ENCODE data around the gene TUT1.
"Not testable (repeated sequence)": the region's sequence is repeated elsewhere in the genome, so short reads cannot be mapped to it uniquely, and the experiment has no call there.

Gene TUT1

DNA sequence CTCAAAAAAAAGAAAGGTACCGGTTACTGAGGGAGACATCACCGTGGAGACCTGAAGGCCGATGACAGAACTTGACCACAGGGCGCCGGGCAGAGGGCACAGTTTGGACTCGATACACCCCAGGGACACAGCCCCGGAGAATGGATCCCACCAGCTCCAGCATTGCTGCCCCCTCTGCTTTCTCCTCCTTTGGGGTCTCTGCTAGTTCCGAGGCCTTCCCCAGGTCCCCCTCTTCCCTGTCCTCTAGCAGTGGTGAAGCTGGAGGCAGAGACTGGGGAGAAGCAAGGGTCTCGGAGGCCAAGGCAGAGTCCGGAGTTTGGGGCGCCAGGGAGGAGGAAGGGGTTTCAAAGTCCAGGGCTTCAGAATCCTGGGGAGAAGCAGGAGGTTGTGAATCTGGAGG is 12.8 kb downstream of the TUT1 start:
- no peak for DNase-seq (ENCODE audit: low read depth in 2 of 2)

DNA sequence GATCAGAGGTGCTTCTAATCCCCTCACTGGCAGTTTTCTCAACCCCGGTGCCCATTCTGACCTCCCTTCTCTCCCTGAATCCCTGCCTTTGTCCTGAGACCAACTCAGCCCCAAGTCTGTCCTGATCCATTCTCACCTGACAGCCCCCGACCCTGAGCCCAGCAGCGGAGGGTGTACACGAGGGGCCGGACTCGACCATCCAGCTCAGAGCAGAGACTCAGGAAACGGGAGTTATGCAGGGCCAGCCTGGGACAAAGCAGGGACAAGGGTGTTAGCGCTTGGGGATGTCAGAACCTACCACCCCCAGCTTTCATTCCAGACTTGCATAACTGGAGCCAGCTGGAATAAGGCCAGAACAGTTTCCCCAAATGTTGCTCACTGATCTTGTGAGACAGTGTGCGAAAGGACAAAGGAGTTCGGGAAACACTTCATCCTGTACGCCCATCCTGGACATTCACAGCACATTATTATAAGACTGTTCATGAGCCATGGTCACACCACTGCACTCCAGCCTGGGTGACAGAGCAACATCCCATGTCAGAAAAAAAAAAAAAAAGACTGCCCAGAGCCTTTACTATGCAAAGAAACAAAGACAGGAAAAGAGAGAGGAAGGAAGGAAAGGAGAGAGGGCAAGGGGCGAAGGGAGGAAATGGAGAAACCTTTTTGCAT is 14.1 kb downstream of the TUT1 start:
- DNase-seq (ENCODE audit: low read depth in 2 of 2): no peak

DNA sequence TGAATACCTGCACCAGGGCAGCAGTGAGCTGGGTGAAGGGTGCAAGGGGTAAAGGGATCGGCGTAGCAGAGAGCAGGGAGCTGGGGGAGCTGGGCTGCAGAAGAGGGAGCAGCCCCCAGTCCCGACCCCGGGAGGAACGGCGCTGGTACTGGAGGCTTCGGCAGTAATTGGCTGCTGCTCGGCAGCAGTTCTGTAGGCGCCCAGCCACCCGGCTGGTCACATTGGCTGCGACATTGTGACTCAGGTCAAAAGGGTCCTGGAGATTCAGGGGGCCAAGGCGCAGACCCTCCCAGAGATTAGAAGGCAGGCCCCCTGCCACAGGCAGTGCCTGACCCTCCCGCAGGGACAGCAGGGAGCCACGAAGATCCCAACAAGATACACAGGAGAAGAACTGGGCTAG is 15.5 kb downstream of the TUT1 start:
- no peak for DNase-seq (ENCODE audit: low read depth in 2 of 2)

DNA sequence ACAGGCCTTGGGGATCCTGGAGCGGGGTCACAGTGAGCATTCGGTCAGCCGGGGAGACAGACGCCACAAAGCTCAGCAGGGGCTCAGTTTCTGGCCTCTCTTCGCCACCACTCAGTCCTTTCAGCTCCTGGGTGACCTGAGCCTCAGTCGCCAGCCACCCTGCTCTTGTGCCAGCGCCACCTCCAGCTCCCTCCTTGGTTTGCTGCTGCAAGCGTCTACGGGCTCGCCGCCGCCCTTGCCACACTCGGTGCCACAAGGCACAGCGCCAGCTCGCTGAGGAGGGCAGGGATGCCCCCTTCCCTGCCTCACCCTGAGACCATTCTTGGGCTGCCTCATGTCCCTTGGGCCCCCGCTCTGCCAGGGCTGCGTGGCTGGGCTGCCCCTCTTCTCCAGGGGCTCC is 16.2 kb downstream of the TUT1 start:
- no peak for DNase-seq (ENCODE audit: low read depth in 2 of 2)

DNA sequence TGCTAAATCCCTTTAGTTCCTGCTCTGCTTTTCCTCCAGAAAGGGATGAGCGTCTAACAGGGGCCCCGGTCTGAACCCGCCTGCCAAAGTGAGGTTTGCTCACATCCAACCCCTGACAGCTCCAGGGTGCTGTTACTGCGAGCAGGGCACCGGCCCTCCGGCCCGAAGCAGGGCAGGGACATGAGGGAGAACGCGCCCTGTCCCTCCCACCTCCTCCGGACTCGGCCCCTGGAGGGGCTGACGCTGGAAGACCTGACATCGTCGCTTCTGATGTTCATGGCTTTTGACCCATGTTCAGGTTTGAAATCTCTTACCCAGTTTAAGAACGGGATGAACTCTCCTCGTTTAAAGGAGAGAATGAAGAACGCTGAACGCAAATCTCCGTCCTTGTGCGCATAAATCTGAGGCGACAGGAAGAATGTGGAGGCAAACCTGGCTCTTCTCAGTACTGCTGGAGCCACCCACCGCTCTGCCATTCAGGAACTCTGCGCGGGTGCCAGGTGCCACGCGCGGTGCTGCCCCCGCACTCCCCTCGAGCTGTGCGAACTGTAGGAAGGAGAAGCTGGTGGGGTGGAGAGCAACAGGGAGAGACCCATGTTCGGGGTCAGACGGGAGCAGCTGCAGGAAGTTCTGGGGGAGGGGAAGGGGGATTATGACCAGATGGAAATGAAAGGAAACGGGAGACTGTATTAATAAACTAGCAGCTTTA is 16.8 kb downstream of the TUT1 start:
- no peak for DNase-seq (ENCODE audit: low read depth in 2 of 2)

DNA sequence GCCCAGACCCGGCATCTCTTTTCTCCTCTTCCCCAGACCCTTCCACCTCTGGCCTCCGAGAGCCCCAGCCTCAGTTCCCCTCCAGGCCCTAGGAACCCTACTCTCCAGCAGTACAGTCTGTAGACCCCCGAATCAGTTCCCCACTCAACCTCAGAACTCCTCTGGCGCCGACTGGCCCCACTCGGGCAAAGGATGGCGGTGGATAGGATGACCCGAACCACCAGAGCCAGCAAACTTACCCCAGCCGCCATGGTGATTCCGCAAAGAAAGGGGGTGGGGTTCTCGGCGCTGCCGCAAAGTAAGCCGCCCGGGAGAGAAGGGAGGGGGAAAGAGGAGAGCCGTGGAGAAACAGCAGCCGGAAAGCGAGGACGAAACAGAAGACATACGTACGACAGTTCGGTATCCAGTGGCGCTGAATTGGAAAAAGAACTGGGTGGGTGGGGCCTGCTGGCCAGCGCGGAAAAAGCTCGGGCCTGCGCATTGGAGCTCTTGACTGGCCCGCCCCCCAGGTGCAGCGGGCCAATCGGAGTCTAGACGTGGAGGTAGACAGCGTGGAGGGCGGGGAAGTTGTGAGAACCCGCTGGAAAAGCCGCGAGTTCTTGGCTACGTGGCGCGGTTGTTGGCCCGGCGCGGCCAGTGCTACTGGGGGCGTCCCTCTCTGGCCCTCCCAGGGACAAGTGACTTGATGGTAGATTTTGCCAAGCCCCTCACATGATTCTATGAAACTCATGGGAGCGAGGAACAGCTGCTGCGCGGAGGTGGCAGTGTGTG is 17.5 kb downstream of the TUT1 start, which contains the start of gene EEF1G:
Gene EEF1G, minus strand, starts transcription at position 300 of the 771 bp plus-strand sequence. Its CDS starts 49 bp downstream, at position 251.
- peak; percentile 98 for DNase-seq (ENCODE audit: low read depth in 2 of 2)

DNA sequence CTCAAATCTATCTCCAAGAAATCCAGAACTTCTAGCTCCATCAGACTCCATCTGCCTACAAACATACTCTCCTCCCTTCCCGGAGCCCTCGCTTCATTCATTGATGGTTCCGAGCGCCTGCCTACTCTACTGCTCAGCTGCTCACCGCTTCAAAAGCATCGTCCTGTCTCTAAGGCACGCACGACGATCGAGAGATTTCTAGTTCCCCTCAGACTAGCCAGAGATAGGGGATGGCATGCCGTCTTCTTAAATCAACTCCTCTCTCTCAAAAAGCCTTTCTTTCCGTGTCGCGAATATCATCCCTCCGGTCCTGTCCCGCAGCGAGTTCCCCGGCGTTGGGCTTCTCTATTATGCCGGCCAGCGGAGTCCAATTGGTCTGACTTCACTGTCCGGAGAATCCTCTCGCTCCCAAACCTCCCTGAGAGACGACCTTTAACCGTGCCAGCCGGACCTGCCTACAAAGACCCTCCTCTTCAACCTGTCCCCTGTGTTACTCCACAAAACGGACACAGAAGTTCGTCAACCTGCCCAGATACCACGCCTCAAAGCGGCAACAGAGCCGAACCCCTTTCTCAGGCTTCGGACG is 18.2 kb downstream of the TUT1 start:
- DNase-seq (ENCODE audit: low read depth in 2 of 2): no peak

DNA sequence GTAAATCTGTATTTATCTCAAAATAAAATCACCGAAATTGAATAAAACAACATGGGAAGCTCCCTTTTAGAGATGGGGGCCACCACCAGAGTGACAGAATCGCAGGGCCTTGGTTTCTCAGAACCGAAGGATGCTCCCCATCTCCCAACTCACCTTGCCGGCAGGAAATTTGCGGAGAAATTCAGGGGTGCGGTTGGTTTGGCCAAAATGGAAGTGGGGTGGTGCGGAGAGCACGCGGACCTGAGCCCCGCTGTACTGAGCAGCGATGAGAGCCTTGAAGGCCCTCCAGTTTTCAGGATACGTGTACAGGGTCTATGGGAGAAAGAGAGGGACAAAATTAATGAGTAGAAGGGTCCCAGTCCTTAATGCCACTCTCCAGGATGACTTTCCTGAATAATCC is 18.9 kb downstream of the TUT1 start:
- no peak for DNase-seq (ENCODE audit: low read depth in 2 of 2)

DNA sequence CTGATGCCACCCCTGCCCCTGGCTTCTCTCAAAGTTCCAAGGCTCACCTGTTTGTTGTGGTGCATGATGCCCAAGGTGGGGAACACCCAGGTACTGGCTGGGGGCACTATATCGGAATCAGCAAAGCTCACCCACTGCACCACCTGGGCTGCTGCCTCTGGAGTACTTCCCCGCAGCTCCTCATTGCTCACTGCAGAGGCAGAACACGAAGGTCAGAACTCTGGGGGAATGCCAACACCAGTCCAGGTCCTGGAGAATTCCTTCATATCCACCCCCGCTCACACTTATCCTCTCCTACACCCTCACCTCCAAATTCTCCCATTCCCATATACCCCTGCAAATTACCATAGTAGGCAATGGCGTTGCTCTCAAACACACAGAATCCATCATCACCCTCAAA is 19.8 kb downstream of the TUT1 start:
- DNase-seq (ENCODE audit: low read depth in 2 of 2): not testable (repeated sequence)

DNA sequence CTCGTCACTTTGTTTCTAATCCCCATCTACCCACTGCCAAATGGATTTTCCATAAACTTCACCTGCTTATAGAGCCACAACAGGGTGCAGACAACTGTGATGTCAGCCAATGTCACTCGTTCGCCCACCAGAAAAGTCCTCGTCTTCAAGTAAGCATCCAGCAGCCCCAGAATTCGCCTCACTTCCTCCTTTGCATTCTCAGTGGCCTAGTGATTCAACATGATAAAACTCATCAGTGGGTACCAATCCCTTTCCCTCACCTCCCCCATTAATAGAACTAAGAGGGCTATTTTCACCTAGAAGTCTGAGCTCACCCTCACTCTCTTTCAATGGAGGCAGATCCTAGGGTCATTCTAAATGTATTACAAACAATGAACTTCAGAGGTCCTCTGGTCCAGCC is 20.4 kb downstream of the TUT1 start:
- DNase-seq (ENCODE audit: low read depth in 2 of 2): not testable (repeated sequence)

DNA sequence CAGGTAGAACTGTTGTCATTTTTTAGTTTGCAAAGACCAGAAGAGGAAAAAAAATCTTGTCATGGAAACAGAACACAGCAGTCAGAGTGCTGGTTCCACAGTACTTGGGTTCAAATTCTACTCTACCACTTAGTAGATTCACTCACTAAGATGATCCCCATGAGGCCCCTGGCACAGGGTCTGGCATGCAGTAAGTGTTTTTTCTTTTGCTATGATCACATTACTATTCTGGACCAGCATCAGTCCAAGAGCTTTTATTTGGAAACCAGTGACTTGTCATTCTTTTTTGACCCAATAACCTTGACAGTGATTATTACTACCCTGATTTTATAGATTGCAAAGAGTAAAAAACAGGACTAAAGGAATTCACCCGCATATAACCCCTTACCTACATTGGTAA is 21.7 kb downstream of the TUT1 start:
- no peak for DNase-seq (ENCODE audit: low read depth in 2 of 2)

DNA sequence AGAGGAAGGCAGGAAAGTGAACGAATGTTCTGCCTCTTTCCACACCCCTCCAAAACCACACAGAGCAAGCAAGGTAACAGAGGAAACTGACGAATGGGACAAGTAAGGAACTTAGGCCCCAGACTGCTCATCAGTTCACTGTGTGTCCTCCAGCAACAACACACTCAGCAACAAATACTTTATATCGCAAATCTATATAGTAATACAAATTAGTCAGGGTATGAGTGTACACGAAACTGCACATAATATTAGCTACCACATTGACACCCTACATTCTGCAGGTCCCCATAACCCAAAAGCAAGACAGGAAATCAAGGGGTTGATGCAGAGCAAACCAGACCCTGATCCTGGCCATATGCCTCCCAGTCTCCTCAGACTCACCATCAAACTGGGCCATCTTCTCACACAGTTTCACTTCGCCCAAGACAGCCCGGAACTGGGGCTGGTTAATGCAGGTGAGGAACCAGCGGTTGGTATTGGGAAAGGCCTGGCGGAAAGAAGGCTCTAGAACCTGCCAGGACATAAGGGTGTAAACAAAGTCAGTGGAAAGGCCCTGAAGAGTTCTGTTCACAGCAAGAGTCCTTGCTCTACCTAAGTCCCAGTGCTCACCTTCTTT is 24.2 kb downstream of the TUT1 start:
- DNase-seq (ENCODE audit: low read depth in 2 of 2): no peak

DNA sequence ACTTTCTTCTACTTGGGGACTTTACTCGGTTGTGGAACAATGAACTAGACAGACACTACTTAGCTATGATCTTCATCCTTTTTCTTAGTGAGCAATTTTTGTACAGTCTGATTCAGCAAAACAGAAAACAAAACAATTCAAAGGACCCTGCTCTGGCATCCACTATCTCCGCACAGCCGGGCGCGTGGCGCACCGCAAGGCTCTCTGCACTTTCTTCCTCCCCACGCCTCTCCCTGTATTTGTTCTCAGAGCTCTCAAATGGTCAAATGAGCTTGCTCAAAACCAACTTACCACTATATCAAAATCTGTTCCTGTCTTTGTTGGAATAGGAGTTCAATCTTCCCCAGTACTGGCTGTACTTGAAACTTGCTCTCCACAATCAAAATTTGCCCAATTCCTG is 25.1 kb downstream of the TUT1 start:
- DNase-seq (ENCODE audit: low read depth in 2 of 2): no peak

DNA sequence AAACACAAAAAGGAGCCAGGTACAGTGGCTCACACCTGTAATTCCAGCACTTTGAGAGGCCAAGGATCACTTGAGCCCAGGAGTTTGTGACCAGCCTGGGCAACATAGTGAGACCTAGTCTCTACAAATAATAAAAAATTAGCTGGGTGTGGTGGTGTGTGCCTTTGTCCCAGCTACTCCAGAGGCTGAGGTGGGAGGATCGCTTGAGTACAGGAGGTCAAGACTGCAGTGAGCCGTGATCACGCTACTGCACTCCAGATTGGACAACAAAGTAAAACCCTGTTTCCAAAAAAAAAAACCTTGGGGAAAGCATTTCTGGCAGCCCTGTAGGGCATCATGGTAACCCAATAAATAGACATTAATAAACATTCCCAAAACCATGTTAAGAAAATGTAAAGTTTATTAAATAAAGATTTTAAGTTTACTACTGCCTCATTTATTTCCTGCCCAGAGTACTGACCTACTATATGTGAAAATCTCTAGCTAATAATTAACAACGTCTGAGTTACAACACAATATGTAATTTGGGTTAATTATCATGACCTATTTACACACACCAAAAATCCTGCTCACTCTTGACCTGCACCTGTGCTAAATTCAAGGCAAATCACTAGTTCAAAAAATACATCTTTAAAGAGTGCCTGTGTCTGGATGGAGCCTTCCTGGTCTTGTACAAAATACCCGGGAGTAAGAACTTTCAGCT is 26.1 kb downstream of the TUT1 start:
- no peak for DNase-seq (ENCODE audit: low read depth in 2 of 2)

DNA sequence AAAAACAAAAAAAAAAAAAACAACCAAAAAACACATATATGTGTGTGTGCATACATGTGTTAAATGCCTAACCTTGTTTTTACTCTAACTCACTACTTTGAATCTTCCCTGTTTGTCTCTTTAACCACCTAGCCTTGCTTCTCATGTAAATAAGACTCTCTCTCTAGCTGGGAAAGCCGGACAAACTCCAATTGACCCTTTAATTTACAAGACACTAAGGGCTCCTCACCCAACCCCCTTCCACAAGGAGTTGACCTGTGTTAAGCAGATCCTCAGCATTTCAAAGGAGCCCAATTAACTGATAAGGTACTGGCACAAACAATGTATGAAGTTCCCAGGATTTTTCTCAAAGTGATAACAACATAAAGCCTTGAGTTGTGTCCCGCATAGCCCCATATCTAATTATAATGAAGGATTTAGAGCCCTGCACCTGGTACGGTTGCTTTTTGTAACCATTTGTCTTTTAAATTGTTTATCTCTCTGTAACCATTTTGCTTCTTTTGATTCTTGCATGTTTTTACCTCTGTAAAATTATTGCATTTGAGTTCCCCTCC is 29.6 kb downstream of the TUT1 start:
- not testable (repeated sequence) for DNase-seq (ENCODE audit: low read depth in 2 of 2)

DNA sequence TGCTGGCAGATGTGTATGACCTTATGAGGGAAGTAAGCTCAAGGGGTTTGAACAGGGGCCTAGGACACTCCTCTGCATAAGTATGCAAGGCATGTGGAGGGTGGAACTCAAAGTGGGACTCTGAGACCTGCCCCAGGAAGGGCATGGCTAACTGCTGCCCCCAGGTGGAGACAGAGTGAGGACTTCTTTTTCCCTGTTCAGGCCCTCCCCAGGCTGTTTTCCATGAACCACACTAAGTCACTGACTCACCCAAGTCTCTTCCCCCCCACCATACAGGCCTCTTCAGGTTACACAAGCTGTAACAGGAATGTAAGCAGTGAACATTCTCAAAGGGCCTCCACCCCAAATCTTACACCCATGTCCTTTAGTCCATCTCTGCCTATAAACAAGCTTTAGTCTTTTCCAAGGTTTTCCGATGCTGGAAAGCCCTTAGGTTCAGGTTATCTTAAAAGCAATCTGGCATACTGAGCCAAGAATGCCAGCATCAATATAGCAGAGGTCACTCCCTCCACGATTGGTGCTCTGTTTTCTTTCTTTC is 30.7 kb downstream of the TUT1 start:
- no peak for DNase-seq (ENCODE audit: low read depth in 2 of 2)

DNA sequence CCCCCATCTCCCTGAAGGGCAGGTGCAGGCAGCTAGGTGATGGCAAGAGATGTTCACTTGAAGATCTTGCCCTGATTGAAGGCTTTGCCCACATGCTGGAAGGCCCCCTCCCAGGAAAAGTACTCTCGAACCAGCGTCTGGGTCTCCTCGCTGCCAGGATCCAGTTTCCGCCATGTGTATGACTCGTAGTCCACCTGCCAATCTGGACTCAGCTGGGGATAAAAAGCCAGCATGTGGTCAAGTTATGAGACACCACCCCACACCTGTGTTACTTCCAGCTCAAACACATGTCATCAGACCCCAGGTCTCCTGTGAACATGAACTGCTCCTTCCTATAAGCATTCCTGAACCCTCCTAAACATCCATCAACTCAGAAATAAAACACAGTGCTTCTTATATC is 31.7 kb downstream of the TUT1 start:
- DNase-seq (ENCODE audit: low read depth in 2 of 2): not testable (repeated sequence)

DNA sequence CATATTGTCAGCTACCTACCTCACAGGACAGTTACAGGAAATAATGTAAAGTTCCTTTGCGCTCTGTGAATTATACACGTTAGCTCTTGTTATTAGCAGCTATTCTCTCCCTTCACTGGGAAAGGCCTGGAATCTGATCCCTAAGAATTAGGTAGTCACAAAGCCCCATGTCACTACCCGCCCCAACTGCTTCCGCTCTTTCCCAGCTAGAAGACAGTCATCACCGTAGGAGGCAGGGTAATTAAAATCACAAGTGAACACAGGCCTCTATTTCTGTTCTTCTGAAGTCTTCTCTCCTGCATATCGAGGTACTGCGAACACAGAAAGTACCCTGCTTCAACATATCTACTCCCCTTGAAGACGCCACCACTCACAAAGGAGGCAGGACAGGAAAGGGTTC is 32.1 kb downstream of the TUT1 start:
- DNase-seq (ENCODE audit: low read depth in 2 of 2): no peak

DNA sequence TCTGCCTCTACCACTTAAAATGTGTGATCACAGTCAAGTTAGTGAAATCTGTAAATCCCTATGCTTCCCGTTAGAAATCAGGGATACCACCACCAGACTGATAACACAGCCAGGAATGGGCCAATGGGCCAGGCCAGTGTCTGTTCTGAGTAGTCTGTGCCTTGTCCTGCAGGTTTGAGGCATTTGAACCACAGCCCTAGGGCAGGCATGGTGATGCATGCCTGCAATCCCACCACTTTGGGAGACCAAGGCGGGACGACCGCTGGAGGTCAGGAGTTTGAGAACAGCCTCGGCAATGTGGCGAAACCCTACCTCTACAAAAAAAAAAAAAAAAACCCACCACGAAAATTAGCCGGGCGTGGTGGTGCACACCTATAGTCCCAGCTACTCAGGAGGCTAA is 32.7 kb downstream of the TUT1 start:
- DNase-seq (ENCODE audit: low read depth in 2 of 2): no peak

DNA sequence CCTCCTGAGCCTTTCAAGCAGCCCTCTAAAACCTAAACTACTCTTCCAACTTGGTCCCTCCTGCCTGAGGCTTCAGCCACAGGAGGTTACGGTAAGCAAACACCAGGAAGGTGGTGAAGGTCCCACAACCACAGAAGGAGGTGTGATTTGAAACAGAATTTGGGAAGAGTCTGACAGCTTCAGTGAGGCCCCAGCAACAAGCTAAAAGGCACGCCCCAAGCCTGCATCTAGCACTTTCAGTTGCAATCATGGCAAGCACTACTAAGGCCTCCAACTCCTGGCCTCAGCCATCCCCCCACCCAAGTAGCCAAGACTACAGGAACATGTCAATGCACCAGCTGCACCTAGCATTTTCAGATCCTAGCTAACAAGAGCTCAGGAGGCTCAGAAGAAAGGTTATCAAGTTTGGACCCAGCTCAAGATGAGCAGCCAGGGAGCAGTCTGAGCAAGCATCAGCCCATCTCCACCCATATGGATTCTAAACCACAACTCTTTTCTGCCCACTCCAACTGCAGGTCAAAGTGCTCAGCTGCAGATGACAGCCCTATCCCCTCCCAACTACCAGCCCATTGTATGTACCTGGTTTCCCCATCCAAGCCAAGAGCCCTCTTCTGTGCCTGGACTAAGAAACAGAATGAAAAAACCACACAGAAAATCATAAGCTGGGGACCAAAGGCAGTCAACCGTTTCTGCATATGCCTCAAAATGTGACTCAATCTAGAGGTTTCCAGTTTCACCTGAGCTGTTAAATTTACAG is 34.3 kb downstream of the TUT1 start:
- peak in 1 of 2 donors; percentile 57 for DNase-seq (ENCODE audit: low read depth in 2 of 2)

Data from stimulated activated CD8-positive, alpha-beta memory T cell treated with anti-CD3 and anti-CD28 coated beads, Interleukin-15, amount 100 ng/mL, for 48 hours (primary cell).